Measurements from ENCODE around the gene ARAP3. TPM values are rescaled to one million over a fixed set of nuclear protein-coding genes. Genes with fewer than 3 reads are reported as not detected.

The ARAP3 gene
- total and polyA plus RNA-seq, 9 of the 15 experiments (the other 6 are each of a cell fraction or from before 2014, with no cell fraction given), result 0.83 to 25.7 (median 6.4) TPM

DNA sequence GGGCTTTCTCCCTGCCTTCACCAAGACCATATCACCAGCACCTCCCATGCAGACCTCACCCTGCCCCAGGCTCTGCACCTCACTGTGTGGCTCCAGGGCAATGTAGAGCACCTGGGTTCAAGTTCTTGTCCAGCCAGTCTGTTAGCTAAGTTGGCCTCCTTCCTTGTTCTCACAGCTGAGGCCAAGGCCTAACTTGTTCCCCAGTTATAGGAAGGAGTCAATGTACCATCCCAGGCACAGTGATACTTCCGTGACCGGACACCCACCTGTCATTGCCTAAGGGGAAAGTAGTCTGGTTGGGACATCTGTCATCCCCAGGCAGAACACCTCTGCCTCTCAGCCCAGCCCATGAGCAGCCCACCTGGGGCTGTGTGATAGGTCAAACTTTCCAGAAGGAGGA is 14.4 kb upstream of the ARAP3 start:
- ChIA-PET CTCF (ENCODE audit: low intra/inter-chr PET ratio) (no interaction called here), POLR2A (interaction anchor here (0.6 to 0.7 kb wide), 2 partner anchors 248 to 320 kb away, joined by 3 read pairs; no protein-coding TSS in a partner anchor)
- Histone ChIP-seq H3K9me1 (ENCODE audit: control insufficient read depth, insufficient read depth, low read length) (no peaks in the 10 kb centered on the region), H3K4me2 (ENCODE audit: insufficient read depth, low read length) (no peak overlapping the region), H3K9me3 (replicated peaks; ENCODE audit: control insufficient read depth, insufficient read depth, low read depth, low read length) (no peaks in the 10 kb centered on the region), H2AFZ (ENCODE audit: low read depth, low read length) (no peak overlapping the region), H3K4me3 (no peak overlapping the region), H3K27ac (ENCODE audit: extremely low read depth, low read depth, low read length) (no peak overlapping the region), H3K36me3 (ENCODE audit: control insufficient read depth, insufficient read depth, low read length) (no peaks in the 10 kb centered on the region), H3K79me2 (ENCODE audit: control insufficient read depth, insufficient read depth, low read length) (no peaks in the 10 kb centered on the region), H3K9ac (ENCODE audit: insufficient read depth in 1 of 2, low read depth in 2 of 2, low read length in 2 of 2) (no peak overlapping the region), H3K27me3 (ENCODE audit: control insufficient read depth in 2 of 2, insufficient read depth in 2 of 2, low read length in 2 of 2) (peaks cover 5 to 45% of the 10 kb centered on the region in 2 experiments), H3K4me1 (replicated peaks in 1 of 2; ENCODE audit: control insufficient read depth in 2 of 2, insufficient read depth in 2 of 2, low read length in 2 of 2) (peaks cover 19% of the 10 kb centered on the region in 2 experiments), H4K20me1 (replicated peaks; ENCODE audit: control insufficient read depth, insufficient read depth, low read length) (no peaks in the 10 kb centered on the region)
- FAIRE-seq (no peak), DNase-seq (ENCODE audit: extremely low read depth in 1 of 4, low spot score in 3 of 4) (no peak), ATAC-seq (no peak)
- intact Hi-C loops (cut with micrococcal nuclease) (no loop called here), in situ Hi-C loops (cut with MboI) (loop anchor here (5.0 kb wide), 1 partner anchor 261 kb away; the partner anchor contains the start of gene PCDH12)
- TF ChIP-seq U2AF2 (optimal IDR thresholded peaks at IDR 0.05; ENCODE audit: low read depth, low read length) (no peak), MTA2 (IDR thresholded peaks at IDR 0.05; ENCODE audit: low read depth) (no peak), ARNT (IDR thresholded peaks at IDR 0.05) (no peak), SMARCA4 (IDR thresholded peaks at IDR 0.05) (no peak)
- TF ChIP-seq, protein P1, sequence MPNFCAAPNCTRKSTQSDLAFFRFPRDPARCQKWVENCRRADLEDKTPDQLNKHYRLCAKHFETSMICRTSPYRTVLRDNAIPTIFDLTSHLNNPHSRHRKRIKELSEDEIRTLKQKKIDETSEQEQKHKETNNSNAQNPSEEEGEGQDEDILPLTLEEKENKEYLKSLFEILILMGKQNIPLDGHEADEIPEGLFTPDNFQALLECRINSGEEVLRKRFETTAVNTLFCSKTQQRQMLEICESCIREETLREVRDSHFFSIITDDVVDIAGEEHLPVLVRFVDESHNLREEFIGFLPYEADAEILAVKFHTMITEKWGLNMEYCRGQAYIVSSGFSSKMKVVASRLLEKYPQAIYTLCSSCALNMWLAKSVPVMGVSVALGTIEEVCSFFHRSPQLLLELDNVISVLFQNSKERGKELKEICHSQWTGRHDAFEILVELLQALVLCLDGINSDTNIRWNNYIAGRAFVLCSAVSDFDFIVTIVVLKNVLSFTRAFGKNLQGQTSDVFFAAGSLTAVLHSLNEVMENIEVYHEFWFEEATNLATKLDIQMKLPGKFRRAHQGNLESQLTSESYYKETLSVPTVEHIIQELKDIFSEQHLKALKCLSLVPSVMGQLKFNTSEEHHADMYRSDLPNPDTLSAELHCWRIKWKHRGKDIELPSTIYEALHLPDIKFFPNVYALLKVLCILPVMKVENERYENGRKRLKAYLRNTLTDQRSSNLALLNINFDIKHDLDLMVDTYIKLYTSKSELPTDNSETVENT (CRISPR knock-in tag; IDR thresholded peaks at IDR 0.05), result no peak
- WGBS (ENCODE audit: insufficient coverage, low coverage, missing lambda C conversion rate), result 45% methylated on average over 2 of the region's 2 CpGs
- no TSS peak for BruUV-seq (replicated peaks)

Measured in K562 (cell line).